HG02970 (cell line): ENCODE measurements around the gene SMYD2.
A peak's percentile ranks its signal among the peaks of the same experiment; 100 is the strongest.
"Not testable (repeated sequence)": the region's sequence is repeated elsewhere in the genome, so short reads cannot be mapped to it uniquely, and the experiment has no call there.

Experiments used
- ATAC-seq: cut with Tn5 transposase; IDR thresholded peaks from one replicate; pipeline ENCODE4 v1.9.1; 2021; ENCODE audit warnings: mild to moderate bottlenecking, moderate library complexity, moderate number of reproducible peaks; ENCODE audit not compliant: unreplicated experiment, low FRiP score

Gene SMYD2

DNA sequence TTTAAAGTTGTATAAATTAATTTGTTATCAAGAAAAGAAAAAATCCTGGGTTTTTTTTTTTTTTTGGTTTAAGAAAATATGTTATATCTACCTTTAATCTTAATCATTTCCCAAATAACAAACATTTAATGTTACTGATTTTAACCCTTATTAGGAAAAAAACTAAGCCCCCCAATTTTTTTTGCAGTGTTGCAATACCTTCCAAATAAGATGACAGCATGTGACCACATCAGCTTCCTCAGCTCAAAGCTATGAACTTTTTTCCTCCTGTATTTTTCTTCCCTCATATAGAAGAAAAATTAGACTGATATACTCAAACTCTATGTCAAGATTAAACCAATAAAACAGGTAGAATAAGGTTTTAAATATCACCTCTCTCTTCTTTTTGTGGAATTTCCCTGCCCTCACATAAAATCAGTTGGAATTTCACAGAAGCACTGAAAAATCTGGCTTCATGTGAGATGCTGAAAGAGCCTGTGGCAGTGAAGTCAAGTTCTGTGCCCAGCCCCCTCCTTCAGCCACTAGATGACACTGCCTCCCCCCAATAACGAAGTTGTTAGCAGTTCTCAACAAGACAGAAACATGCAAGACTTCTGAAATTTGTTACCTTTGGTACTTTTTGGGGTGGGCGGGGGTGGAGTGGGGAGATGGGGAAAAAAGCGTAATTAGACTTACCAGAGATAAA lies 9.6 kb upstream of the SMYD2 start:
- ATAC-seq: no peak

DNA sequence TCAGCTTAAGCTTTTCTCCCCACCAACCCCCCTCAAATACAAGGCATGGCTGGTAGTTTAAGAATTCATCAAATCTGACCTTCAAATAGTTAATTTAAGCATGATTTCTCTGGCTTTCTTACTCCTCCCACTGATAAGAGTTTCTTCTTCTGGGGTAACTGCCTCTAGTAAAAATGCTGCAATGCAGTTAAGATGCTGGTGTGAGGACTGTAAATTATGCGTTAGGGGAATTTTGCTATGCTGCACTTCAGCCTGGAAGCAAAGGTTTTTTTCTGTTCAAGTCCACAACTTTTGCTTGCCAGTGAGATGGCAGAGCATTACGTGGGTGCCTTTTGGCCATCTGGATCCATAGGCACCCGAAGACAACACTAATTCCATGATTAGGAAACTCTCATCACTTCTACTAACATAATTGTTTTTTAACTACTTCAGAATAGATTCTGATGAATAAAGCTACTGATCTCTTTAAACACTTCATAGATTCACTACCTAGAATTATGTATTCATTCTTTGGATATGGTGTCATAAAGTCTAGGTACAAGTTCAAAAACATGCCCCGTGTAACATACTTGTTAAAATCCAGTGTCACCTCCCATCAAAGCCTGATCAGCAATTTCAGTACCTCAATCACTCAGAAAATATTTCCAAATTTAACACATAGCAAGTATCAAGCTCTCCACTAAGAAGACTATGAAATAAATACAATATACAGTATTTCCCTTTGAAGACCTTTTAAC lies 8.8 kb upstream of the SMYD2 start:
- ATAC-seq: no peak

DNA sequence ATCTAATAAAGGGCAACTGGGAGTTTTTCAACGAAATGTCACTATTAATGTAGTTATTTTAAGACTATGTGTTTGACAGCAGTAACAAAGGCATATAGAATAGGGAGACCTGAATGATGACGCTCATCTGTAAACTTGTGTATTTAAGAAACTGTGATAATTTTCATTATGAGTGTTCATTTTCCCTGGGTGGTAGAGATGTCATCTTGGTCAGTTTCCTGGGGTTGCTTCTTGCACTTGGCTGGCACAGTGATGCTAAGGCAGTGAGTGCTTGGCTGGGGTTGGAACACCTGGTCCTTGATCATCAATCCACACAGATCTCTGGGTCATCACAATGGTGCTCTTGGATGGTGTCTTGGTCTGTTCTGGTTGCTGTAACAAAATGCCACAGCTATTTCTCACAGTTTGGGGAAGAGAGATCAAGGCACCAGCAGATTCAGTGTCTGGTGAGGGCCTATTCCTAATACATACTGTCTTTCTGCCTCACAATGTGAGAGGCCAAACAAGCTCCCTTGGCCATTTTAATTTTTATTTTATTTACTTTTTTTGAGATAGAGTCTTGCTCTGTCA lies 7.9 kb upstream of the SMYD2 start:
- no peak for ATAC-seq

DNA sequence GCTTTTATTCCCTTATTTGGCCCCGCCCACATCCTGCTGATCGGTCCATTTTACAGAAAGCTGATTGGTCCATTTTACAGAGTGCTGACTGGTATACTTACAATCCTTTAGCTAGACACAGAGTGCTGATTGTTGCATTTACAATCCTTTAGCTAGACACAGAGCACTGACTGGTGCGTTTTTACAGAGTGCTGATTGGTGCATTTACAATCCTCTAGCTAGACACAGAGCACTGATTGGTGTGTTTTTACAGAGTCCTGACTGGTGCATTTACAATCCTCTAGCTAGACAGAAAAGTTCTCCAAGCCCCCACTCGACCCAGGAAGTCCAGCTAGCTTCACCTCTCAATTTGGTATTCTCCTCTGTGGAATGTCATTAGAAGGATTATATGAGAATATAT lies 5.3 kb upstream of the SMYD2 start:
- ATAC-seq: not testable (repeated sequence)

DNA sequence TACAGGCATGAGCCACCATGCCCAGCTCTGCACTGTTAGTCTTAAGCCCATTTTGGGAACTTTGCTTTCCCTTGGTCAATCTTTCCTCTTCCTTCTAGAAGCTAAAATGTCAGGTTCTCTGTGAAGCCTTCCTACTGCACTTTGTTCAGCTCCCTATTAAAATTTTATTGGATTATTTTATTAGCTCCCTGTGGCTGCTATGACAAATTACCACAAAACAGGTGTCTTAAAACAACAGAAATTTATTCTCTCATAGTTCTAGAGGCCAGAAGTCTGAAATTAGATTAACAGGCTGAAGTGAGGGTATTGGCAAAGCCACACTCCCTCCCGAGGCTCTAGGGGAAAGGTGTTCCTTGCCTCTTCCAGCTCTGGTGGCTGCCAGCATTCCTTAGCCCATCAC lies 4.2 kb upstream of the SMYD2 start:
- no peak for ATAC-seq

DNA sequence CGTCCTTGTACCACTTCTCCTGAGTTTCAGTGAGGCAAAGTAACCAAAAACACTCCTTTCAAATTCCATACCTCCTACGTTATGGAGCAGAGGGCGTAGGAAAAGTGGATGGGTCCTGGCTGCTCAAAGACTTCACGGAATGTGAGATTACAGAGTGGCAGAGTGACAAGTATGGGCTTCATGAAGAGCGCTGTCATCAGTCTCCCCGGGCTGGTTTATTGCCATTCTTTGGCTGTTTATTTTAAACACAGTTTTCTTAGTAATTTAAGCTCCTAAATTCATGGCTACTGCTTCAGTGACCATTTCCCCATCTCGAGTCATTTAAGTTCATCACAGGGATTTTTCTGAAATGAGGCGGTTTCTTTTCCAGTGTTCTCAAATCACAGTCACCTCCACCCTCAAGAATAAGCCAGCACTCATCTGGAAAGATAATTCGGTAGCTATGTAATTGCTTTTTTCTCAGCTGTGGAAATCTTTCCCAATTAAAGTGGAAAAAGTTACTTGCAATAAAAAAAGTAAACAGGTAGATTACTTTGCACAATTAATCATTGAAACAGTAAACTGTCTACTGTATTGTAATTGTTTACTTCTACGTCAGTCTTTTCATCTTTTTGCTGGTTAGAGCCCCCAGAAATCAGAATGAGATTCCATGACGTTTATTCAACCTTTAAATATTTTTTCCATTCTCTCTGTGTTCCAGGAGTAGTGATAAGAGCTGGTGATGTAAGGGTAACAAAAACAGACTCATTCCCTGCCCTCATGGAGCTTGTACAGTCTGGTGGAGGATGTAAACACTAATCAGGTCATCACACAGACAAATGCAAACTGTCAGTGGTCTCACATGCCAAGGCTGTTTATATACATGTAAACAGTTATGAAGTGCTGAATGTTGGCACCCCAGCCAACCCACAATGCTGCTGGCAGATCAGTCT lies 3.0 kb upstream of the SMYD2 start:
- no peak for ATAC-seq

DNA sequence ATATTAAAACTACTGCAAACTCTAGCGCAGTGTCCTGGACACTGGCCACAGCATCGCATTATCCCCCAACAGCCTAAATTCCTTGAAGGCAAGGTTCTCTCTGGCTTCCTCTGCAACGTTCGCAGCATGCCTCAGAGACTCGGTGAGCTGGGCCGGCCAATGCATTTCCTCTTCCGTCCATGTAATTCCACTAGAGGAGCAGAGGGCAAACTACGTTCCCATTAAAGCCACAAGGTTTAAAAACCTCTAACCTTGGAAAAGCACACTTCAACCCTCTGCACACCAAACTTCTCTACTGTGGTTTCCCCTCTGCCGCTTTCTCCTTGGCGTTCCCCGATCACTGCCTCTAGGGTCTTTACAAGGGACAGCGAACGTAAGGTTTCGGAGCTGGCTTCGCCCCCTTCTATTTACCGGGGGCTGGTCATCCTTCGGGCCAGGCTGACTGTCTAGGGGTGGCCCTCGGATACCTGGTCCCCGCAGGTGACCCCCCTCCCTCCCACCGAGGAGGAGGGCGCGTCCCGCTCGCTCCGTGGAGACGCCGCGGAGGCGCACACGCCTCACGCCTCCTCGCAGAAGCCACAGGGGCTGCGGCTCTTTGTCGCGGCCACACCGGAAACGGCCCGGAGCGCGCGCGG lies 456 bp upstream of the SMYD2 start:
- ATAC-seq: peak; percentile 3

DNA sequence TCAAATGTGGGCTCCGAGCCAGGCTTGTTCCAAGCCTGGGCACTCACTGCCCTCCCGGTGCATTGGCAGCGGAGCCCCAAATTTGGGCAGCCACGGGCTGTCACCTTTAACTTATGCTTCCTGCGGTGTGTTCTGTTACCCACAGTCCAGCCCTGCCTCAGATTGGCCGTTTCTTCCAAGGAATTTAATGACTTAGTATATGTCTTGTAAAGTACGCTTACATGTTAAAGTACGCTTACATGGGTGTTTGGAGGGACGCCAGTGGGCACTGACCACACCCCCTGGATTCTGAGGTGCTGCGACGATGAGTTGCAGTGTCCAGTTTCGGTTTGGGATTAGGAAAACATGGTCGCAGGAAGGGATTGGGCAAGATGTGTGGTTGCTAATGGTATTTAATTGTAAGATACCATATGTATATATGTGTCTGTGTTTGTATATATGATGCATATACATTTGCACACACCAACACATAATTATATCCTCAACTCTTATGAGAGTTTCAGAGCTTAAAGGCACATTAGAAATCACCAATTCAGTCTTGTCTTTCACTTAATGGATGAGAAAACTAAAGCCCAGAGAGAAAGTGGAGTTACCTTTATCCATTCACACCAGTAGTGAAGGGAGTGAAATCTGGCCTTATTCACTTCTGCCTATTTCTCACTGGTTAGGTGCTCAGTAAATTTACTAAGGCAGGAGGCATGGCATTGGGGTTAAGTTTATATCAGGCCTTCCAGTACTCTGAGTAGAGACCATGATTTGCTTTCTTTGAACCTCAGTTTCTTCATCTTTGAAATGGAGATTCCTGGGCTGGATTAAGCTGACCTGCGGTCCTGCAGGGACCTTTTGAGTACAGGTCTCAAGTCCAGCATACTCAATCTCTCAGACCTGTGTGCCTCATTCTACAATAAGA lies 1.0 kb downstream of the SMYD2 start:
- no peak for ATAC-seq

DNA sequence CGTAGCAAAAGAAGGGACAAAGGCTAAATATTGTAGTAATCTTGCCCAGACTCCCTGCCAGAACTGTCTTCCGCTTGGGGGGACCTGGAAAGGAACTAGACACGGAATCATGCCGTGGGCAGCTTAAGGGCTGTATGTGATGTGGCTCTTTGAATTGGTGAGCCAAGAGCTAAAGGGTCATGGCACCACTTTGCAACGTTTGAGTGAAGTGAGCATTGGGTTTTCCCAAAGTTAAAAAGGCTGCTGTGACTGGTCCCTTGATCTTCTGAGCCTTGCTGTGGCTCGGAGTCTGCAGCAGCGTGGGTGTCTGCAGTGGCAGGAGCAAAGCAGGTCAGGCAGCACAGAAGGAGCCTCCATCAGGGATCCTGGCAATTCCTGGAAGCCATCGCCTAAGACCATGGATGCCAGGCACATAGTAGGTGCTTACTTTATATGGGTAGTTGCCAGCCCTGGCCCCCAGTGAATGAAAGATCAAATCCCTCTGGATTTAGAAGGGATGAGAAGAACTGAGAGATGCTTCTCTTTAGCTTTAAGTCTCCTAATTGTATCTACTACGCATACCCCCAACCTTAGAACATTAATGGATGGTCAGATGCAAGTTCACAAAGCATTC lies 1.8 kb downstream of the SMYD2 start:
- no peak for ATAC-seq

DNA sequence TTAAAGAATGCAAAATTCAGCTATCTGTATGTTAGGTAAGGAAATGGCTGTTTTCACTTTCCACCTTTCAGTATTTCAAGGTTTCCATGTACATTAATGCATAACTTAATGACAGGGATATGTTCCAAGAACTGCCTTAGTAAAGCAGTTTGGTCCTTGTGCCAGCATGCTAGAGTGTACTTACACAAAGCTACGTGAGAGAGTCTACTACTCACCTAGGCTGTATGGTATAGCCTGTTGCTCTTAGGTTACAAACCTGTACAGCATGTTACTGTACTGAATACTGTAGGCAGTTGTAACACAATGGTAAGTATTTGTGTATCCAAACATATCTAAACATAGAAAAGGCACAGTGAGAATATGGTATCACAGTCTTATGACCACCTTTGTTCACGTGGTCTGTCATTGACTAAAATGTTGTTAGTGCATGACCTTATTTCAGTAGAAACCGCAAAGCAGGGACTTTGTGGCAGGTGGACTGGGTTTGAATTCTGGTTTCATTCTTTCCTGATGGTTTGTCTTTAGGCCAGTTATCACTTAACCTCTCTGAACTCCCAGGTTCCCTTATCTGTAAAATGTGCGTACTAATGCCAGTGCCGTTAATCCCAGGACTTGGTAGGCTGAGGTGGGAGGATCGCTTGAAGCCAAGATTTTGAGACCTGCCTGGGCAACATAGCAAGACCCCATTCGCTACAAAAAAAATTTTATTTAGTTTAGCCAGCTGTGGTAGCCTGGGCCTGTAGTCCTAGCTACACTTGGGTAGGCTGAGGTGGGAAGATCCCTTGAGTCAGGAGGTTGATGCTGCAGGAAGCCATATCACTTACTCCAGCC lies 4.9 kb downstream of the SMYD2 start:
- ATAC-seq: no peak

DNA sequence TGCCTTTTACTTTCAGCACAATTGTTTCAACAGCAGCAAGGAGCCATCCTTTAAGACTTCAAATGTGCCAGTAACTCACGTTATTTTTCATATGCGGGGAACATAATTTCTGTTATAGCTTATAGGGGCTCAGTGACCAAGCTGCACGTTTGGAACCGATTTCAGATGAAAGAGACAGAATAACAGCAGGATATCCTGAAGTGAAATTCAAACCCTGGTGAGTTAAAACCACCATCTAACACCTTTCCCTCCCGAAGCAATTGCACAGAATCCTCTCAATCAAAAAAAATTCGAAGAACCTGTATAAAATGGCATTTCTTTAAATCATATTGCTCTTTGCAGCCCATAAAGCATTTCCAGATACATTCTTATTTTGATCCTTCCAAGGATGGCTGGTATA lies 6.9 kb downstream of the SMYD2 start:
- no peak for ATAC-seq

DNA sequence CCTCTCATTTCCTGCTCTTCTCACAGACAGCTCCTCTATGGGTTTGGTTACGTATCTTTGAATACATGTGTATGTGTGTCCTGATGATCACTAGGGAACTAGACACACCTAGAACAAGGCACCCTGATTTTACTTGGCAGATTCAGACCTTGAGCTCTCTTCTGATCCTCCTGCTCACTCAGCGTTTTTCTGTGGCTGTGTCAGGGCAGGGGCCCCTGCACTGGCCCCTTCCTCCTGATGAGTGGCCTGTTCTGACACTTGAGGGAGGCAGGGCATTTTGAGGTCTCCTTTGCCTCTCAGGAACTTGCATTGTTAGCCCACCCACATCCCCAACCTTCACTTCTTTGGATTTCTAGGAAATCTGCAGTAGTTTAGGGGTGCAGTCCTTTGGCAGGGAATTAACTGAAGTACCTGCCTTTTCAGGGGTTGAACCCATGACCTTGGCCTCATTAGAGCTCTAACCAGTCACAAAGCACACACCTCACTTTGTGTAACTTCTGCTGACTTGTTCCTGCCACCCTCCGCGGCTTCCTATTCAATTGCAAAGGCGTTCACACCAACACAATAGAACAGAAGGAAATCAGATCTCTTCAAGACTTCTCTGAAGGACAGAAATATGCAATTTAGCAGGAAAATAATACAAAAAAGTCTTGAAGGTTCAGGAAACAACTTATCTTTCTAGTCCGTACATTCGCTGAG lies 8.8 kb downstream of the SMYD2 start:
- ATAC-seq: no peak

DNA sequence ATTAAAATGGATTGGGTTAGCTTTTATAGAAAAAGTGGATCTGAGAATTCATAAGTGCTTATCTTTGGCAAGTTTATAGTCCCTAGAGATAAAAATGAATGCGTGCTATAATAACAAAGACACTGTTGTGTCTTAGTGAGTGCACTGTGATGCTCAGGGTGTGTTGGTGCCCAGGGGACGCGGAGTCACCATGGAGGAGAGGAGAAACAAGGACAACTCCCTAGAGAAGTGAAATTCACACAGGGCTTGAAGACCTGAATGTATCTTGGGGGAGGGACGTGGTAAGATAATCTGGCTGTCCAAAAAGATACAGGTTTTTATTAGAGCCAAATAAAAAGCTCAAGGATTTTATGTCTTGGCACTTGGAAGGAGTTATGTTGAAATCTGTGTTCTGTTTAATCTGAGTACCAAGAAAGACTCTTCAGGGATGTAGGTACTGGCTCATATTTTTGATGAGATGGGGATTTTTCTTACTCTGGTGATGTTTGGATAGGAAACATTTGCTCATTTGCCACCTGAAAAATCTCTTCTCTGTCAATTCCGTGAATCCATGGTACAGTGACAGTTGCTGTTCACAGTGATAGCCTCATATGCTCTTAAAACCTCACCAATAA lies 9.6 kb downstream of the SMYD2 start:
- ATAC-seq: no peak

DNA sequence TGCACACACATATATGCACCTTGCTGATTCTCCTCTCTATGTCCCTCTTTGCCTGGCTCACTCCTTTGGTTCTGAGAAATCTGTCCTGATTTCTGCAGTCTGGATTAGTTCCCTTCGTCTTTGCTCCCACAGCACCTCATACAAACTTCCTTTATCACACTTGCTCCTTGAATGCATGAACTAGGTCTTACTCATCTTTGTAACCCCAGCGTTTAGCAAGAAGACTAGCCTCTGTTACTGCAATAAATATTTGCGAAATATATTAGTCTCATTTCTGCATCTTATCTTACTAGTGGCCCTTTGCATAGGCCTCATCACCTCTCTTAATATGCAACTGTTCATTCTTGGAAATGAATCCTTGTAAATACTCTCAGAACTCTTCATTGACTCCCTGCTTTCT lies 11.4 kb downstream of the SMYD2 start:
- ATAC-seq: no peak

DNA sequence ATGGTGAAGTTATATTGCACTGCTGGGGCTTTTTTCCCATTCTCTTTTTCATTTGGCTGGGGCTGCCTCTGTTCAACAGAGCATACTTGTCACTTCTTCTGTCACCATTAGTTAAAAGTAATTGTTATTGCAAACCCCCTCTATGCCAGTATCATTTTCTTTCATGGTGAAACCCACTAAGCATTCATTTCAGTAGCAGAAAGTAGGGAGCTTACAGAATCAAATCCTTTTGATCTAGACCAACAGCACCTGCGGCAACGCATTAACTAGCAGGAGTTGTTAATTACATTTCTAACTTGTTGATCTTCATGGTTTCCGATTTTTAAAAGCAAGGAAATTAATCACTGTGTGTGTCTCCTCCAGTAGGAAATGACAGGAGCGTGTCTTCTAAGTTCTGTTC lies 15.0 kb downstream of the SMYD2 start:
- no peak for ATAC-seq

DNA sequence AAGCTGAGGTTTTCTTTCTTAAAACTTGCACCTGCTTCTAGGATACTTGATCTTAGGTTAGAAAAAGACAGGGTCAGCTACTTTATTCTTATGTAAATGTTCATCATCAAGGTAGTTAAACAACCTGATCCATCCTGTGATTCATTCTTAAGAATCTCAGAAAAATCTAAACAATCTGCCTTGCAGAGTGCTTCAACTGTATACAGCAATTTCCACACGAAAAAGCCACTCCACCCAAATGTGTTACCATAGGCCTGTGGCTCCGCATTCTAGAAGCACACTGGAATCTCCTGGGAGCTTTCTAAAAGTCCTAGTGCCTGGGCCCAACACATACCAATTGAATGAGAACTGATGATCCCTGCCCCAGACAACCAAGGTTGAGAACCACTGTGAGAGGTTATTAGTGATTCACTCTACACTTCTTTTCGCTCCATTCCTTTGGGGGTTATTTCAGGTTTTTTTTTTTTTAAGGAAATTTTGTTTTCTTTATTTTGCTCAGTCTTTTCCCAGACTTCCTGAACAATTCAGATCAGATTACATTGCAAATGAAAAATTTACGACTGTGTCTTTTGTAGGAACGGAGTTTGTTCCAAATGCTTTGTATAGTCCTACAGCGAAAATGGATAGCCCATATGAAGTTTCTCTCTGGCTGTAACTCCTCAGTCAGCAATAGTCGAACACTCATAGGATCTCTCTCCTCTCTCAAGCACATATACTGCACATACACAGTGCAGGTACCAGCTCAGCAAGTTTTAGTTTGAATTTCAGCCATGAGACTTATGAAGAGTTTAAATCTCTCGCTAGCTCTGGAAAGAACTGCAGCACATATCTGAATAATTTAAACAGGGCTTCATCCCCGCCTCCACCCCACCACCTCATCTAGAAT lies 16.1 kb downstream of the SMYD2 start:
- no peak for ATAC-seq
